WTC11 (cell line): ENCODE results near the gene KRTAP10-3.

Experiments
- RELA ChIP-seq: sonication (generic); formaldehyde crosslinking; IDR thresholded peaks from 2 replicates; pipeline ENCODE4 v1.8.1; 2022; ENCODE audit warnings: missing genetic modification reagents, mild to moderate bottlenecking, borderline replicate concordance
- TF ChIP-seq, protein P1 (sequence below): fragments of 250-450 bp; sonication (Bioruptor Pico); IDR thresholded peaks from 2 replicates; pipeline ENCODE4 v1.9.0; 2021; ENCODE audit warnings: mild to moderate bottlenecking
- TF ChIP-seq, protein P2 (sequence below): fragments of 200-600 bp; IDR thresholded peaks from 2 replicates; pipeline ENCODE4 v1.8.0; 2022; ENCODE audit warnings: antibody characterized with exemption

DNA sequence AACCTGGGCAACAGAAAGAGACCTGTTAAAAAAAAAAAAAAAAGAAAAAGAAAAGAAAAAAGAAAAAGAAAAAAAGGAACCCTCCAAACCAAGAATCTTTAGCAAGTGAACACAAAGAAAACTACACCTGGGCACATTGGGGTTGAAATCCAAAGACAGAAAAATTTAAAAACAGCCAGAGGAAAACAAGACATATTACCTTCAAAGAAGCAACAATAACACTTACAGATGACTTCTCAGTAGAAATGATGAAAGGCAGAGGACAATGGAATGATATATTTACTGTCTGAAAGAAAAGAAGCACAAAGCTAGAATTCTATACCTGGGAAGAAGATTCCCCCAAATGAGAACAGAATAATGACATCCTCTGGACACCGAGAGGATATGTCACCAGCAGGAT, 15.9 kb downstream of the KRTAP10-3 start:
- TF ChIP-seq, protein P1, sequence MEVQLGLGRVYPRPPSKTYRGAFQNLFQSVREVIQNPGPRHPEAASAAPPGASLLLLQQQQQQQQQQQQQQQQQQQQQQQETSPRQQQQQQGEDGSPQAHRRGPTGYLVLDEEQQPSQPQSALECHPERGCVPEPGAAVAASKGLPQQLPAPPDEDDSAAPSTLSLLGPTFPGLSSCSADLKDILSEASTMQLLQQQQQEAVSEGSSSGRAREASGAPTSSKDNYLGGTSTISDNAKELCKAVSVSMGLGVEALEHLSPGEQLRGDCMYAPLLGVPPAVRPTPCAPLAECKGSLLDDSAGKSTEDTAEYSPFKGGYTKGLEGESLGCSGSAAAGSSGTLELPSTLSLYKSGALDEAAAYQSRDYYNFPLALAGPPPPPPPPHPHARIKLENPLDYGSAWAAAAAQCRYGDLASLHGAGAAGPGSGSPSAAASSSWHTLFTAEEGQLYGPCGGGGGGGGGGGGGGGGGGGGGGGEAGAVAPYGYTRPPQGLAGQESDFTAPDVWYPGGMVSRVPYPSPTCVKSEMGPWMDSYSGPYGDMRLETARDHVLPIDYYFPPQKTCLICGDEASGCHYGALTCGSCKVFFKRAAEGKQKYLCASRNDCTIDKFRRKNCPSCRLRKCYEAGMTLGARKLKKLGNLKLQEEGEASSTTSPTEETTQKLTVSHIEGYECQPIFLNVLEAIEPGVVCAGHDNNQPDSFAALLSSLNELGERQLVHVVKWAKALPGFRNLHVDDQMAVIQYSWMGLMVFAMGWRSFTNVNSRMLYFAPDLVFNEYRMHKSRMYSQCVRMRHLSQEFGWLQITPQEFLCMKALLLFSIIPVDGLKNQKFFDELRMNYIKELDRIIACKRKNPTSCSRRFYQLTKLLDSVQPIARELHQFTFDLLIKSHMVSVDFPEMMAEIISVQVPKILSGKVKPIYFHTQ (CRISPR knock-in tag): no peak
- no peak for TF ChIP-seq RELA
- TF ChIP-seq, protein P2, sequence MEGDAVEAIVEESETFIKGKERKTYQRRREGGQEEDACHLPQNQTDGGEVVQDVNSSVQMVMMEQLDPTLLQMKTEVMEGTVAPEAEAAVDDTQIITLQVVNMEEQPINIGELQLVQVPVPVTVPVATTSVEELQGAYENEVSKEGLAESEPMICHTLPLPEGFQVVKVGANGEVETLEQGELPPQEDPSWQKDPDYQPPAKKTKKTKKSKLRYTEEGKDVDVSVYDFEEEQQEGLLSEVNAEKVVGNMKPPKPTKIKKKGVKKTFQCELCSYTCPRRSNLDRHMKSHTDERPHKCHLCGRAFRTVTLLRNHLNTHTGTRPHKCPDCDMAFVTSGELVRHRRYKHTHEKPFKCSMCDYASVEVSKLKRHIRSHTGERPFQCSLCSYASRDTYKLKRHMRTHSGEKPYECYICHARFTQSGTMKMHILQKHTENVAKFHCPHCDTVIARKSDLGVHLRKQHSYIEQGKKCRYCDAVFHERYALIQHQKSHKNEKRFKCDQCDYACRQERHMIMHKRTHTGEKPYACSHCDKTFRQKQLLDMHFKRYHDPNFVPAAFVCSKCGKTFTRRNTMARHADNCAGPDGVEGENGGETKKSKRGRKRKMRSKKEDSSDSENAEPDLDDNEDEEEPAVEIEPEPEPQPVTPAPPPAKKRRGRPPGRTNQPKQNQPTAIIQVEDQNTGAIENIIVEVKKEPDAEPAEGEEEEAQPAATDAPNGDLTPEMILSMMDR: no peak
